ENCODE data around the gene VASH2.

DNA sequence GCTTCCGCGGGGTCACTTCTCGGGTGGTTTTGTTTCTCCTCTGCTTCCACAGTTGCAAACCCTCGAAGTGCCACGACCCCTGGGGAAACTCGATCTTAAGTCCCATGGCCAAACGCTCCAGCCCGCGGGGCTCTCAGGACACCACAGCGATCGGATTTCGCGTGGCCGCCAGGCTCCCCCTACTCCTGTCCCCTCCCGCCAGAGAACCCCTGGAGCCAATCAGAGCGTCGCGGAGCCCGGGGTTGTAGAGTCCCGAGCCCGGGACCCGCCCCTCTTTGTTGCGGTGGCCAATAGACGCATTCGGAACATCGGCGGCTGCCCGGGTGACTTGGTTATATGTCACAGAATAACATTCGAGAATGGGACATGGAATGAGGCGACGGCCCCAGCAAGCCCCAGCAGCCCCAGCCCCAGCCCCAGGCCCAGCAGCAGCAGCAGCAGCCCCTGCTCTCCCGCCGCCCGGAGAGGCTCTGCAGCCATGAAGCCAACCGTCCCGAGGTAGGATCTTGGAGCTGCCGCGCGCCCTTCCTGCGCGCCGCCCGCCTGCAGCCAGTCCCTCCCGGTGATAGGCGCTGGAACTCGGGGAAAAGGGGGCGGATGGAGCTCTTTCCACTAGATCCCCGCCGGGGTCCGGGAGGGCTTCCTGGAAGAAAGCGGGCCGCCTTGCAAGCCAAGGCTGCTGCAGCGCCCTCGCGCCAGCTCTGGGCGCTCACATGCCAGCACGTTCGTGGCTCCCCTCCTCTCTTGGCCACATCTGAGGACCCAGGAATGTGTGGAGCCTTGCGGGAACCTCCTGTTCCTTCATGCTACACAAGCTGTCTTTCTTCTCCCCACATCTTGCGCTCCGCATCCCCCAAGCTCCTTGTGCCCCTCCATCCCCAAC, at the start of gene VASH2:
- TF ChIP-seq, protein P1, sequence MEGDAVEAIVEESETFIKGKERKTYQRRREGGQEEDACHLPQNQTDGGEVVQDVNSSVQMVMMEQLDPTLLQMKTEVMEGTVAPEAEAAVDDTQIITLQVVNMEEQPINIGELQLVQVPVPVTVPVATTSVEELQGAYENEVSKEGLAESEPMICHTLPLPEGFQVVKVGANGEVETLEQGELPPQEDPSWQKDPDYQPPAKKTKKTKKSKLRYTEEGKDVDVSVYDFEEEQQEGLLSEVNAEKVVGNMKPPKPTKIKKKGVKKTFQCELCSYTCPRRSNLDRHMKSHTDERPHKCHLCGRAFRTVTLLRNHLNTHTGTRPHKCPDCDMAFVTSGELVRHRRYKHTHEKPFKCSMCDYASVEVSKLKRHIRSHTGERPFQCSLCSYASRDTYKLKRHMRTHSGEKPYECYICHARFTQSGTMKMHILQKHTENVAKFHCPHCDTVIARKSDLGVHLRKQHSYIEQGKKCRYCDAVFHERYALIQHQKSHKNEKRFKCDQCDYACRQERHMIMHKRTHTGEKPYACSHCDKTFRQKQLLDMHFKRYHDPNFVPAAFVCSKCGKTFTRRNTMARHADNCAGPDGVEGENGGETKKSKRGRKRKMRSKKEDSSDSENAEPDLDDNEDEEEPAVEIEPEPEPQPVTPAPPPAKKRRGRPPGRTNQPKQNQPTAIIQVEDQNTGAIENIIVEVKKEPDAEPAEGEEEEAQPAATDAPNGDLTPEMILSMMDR (IDR thresholded peaks at IDR 0.05), result no peak
- TF ChIP-seq POLR2A (IDR thresholded peaks at IDR 0.05), result peak in 1 of 2 donors; percentile 31

Measured in thyroid gland (tissue), 4 donors.